Measurements from ENCODE around the gene CLIP2.
"Not testable (repeated sequence)": the region's sequence is repeated elsewhere in the genome, so short reads cannot be mapped to it uniquely, and the experiment has no call there.

The CLIP2 gene

GRCh38 chr7:74439541-74439940 is 150.3 kb downstream of the CLIP2 start:
- no peak for DNase-seq (ENCODE audit: low read depth)

- DNase-seq (ENCODE audit: low read depth) = not testable (repeated sequence)
Observed at GRCh38 chr7:74440143-74440542, 150.9 kb downstream of the CLIP2 start.

GRCh38 chr7:74441801-74442200 is 152.6 kb downstream of the CLIP2 start:
- DNase-seq (ENCODE audit: low read depth) = no peak

- no peak for DNase-seq (ENCODE audit: low read depth)
Observed at GRCh38 chr7:74443543-74444247, 154.5 kb downstream of the CLIP2 start.

GRCh38 chr7:74449144-74449543 is 159.9 kb downstream of the CLIP2 start:
- DNase-seq (ENCODE audit: low read depth) = no peak

GRCh38 chr7:74449809-74450397 is 160.7 kb downstream of the CLIP2 start:
- peak; percentile 58 for DNase-seq (ENCODE audit: low read depth)

- no peak for DNase-seq (ENCODE audit: low read depth)
Observed at GRCh38 chr7:74452748-74453321, 163.6 kb downstream of the CLIP2 start.

- peak; percentile 29 for DNase-seq (ENCODE audit: low read depth)
Observed at GRCh38 chr7:74453322-74454011, 164.3 kb downstream of the CLIP2 start, which contains the start of gene GTF2IRD1. TSS of gene GTF2IRD1 (plus strand) at chr7:74453906. CDS start at chr7:74508081, 54,175 bp downstream.

- DNase-seq (ENCODE audit: low read depth) = no peak
Observed at GRCh38 chr7:74454021-74454924, 165.1 kb downstream of the CLIP2 start.

GRCh38 chr7:74454925-74455288 is 165.7 kb downstream of the CLIP2 start:
- no peak for DNase-seq (ENCODE audit: low read depth)

- DNase-seq (ENCODE audit: low read depth) = no peak
Observed at GRCh38 chr7:74455291-74455804, 166.1 kb downstream of the CLIP2 start.

Measured in activated T-cell treated with anti-CD3 and anti-CD28 coated beads for 24 hours (primary cell).